Suprapubic skin (tissue), 4 donors: ENCODE data around the gene MRTO4.

Experiments used
- CTCF ChIP-seq, 2 donors: fragments of 200-600 bp in 1 of 2; fragments of 450-650 bp in 1 of 2; sonication (generic) in 1 of 2; IDR thresholded peaks; one replicate each; pipeline ENCODE4 v1.5.1; 2016 to 2019; ENCODE audit warnings: antibody characterized with exemption in 2 of 2, mild to moderate bottlenecking in 1 of 2, moderate library complexity in 1 of 2
- EP300 ChIP-seq: sonication (generic); formaldehyde crosslinking; IDR thresholded peaks from one replicate; pipeline ENCODE4 v1.6.1; 2017; ENCODE audit warnings: antibody characterized with exemption
- POLR2AphosphoS5 ChIP-seq, 3 donors: sonication (generic); formaldehyde crosslinking; IDR thresholded peaks; one replicate each; pipeline ENCODE4 v1.6.1; 2017; ENCODE audit warnings: antibody characterized with exemption in 3 of 3

DNA sequence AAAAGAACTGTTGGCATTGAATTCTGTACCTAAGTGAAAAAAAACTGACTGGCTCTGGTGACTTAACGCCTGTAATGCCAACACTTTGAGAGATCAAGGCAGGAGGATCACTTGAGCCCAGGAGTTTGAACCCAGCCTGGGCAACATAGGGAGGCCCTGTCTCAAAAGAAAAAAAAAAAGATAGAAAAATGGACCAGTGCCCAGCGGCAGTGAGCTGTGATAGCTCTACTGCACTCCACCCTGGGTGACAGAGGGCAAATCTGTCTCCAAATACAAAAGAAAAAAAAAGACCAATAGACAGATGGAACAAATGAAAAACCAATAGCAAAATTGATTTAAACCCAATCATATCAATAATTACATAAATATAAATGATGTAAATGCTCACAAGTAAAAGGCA is 37.6 kb downstream of the MRTO4 start:
- TF ChIP-seq CTCF (IDR thresholded peaks at IDR 0.05) (no peak), EP300 (no peak), POLR2AphosphoS5 (IDR thresholded peaks at IDR 0.05) (no peak)
